Islet of Langerhans (tissue), 1 donor: ENCODE data around the gene OTOA.
"Not testable (repeated sequence)": the region's sequence is repeated elsewhere in the genome, so short reads cannot be mapped to it uniquely, and the experiment has no call there.

ENCODE experiments used
- FAIRE-seq: peaks from one replicate; lab custom pipeline; 2011; peaks lifted over from hg19 to GRCh38; lab: Jason Lieb, UNC

The OTOA gene

GRCh38 chr16:21722771-21723455 lies 59.1 kb downstream of the OTOA start:
- no peak for FAIRE-seq

- no peak for FAIRE-seq
Measured at GRCh38 chr16:21723532-21723931, 59.8 kb downstream of the OTOA start.

DNA sequence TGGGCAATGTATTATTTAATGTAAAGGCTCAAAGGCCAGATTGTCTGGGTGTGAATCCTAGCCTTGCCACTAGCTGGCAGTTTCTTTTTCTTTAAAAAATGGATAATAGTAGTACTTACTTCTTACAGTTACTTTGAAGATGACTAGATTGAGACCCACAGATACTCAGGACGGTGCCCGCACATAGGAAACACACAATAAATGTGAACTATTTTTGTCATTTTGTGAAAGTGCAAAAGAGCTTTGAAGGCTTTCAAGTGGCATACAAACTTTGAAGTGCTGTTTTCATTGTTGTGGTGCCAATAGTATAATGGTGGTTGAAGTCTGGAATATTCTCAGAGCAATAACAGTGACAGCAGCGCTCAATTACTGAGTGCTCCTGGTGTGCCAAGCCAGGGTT lies 63.6 kb downstream of the OTOA start:
- FAIRE-seq = no peak

GRCh38 chr16:21731233-21731632 lies 67.5 kb downstream of the OTOA start:
- not testable (repeated sequence) for FAIRE-seq

- not testable (repeated sequence) for FAIRE-seq
Measured at GRCh38 chr16:21740637-21741036, 76.9 kb downstream of the OTOA start.

- not testable (repeated sequence) for FAIRE-seq
Measured at GRCh38 chr16:21756192-21757079, 92.7 kb downstream of the OTOA start.

DNA sequence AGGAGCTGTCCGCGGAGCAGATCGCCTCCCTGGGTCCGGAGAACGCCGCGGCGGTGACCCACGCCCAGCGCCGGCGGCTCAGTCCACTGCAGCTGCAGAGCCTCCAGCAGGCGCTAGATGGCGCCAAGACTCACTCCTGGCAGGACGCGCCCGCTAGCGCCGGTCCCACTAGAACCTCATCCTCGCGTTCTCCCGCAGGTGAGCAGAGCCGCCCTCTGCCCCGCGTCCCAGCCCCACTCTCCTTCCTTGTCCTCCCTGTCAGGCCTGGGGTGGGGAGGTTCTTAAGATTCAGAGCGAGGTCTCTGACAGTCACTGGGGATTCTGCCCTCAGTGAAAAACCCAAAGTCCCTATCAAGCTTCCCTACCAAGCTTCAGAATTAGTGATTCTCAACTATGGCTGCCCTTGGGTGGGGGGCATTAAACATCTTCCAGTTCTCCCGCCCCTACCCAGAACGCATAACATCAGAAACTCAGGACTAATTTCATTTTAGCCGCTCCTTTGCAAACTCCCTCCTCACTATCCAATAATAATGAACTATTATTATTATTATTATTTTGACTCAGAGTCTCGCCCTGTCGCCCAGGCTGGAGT lies 93.4 kb downstream of the OTOA start:
- FAIRE-seq = not testable (repeated sequence)

DNA sequence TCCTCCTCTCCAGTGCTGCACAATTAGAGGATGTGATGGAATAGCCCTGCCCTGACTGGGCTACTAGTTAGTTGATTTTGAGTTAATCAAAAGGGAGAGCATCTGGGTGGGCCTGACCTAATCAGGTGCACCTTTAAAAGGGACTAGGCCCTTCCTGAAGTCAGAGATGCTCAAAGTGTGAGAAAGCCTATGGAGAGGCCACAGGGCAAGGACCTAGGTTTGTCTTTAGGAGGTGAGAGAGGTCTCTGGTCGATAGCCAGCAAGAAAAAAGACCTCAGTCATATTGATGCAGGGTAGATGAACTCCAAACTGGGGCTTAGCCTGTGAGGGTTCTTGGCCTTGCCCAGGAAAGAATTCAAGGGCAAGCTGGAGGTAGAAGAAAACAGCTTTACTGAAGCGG lies 104.5 kb downstream of the OTOA start:
- not testable (repeated sequence) for FAIRE-seq

- not testable (repeated sequence) for FAIRE-seq
Measured at GRCh38 chr16:21768810-21769209, 105.0 kb downstream of the OTOA start.

DNA sequence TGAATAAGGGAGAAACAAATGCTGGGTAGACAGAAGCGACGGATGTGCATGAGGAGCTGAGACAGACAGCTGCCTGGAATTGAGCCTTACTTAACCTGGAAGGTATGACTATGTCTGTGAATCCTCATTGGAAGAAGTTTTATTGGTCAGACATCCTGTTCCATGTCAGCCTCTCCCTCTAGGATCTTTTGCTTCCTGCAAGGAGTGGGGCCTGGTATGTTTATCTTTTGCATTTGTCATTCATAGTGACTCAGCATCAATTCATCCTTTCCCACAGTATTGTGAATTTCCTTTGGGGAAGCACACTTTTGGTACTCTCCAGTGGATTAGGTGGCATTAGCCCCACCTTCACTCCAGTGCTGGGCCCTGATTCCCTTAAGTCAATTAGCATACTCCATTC lies 105.5 kb downstream of the OTOA start:
- FAIRE-seq = not testable (repeated sequence)

- not testable (repeated sequence) for FAIRE-seq
Measured at GRCh38 chr16:21770584-21770983, 106.8 kb downstream of the OTOA start.

- FAIRE-seq = not testable (repeated sequence)
Measured at GRCh38 chr16:21772547-21773206, 108.9 kb downstream of the OTOA start.

DNA sequence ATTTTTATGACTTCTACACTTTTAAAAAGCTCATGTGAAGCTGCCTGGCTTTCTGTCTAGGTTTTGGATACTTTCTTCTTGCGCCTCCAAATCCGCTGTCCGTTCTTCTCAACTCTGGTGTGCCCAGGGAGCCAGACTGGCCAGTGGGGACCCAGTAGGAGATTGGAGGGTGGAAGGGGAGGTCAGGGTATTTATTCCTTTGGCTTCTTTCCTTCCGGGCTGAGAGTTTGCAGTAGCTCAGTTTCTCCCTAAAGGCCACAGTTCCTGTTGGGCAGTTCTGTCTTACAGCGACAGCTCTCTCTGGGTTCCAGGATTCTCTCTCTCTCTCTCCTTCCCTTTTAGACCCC lies 109.4 kb downstream of the OTOA start:
- not testable (repeated sequence) for FAIRE-seq

DNA sequence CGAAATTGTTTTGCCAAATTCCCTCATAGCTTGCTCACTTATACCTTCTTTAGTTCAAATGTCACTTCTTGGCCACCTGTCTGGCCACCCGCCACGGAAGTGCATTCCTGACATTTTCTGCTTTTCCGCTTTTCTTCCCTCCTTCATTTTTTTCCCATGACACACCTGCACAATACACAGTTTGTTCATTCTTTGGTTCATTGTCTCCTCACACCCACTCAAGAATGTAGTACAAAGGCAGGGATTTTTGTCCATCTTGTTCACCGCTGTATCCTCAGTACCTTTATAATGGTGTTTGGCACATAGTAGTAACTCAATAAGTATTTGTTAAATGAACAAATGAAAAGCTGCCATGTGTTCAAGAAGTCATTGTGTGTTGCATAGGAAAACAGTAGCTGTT lies 116.8 kb downstream of the OTOA start:
- not testable (repeated sequence) for FAIRE-seq

- not testable (repeated sequence) for FAIRE-seq
Measured at GRCh38 chr16:21790506-21790905, 126.7 kb downstream of the OTOA start.

DNA sequence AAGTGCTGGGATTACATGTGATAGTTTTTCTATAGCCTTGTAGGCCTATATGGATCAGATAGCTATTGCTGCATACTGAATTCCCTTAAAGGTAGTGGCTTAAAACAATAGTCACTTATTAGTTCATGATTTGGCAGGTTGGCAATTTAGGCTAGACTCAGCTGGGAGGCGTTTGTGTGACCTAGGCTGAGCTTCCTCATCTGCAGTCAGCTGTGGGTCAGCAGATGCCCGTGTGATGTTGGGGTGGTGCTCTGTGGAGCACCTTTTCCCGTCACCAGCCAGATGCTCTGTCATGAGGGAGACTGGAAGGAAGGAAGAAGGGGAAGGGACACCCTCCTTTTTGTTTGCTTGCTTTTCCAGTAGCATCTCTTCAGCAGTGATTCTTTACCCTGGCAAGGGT lies 129.5 kb downstream of the OTOA start:
- not testable (repeated sequence) for FAIRE-seq

GRCh38 chr16:21798601-21799000 lies 134.8 kb downstream of the OTOA start:
- FAIRE-seq = not testable (repeated sequence)

DNA sequence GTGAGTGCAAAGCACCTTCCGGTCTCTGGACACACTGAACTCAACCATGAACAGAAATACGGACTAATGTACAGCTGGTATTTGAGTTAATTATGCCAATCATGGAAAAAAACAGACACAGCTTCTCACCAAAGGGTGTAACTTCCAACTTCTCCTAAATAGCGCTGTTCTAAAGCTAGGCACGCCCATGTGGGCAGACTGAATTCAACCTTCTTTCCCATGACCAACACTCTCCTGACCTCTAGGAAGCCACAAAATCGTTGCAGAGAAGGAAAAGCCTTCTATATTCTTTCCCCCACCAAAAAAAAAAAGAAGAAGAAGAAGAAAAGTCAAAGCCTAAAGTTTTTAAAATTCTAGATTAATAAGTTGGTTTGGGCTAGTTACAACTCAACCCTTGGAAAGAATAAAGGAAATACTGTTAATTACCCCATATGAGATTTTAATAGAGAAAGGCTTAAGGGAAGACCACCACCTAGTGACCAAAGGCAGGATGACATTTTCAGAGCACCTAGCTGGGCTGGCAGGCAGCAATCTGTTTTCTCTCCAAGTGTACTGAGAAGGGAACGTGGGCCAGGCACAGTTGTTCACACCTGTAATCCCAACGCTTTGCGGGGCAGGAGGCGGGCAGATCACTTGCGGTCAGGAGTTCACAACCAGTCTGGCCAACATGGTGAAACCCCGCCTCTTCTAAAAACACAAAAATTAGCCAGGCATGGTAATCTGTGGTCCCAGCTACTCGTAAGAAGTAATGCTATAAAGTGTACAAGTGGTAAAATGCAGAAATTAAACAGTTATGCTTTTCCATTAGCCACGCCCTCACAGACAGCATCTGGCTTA lies 138.0 kb downstream of the OTOA start:
- not testable (repeated sequence) for FAIRE-seq

DNA sequence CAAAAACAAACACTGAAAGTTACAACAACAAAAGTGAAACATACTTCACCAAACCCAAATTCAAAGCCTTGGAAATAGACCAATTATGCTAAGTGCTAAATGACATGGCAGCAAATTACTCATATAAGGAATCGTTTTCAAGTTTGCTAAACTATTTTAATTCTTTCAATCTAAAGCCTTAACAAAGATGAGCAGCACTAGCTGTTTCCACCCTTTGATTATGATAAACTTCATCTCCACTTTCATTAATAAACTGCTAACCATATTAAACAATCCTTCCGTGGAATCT lies 138.6 kb downstream of the OTOA start:
- FAIRE-seq = not testable (repeated sequence)
